ENCODE data around the gene GARIN5B.

GRCh38 chr19:55376241-55376933 lies 13.3 kb upstream of the GARIN5B start, which contains the start of gene TMEM190:
- TF ChIP-seq CTCF (IDR thresholded peaks at IDR 0.05), result no peak
- no peak for TF ChIP-seq POLR2A (IDR thresholded peaks at IDR 0.05)
